Common myeloid progenitor, CD34-positive (primary cell): ENCODE measurements around the gene CXCL9.

ENCODE experiments used
- CTCF ChIA-PET: fragments of 350-600 bp; sonication (Branson Sonifier 250); formaldehyde crosslinking; loops from one replicate; lab custom pipeline; 2021; ENCODE audit warnings: antibody characterized with exemption; lab: Charles Lee
- POLR2A ChIA-PET: fragments of 350-600 bp; sonication (Branson Sonifier 250); formaldehyde crosslinking; loops from one replicate; lab custom pipeline; 2021; ENCODE audit warnings: antibody characterized with exemption; lab: Charles Lee
- DNase-seq, 3 donors: peaks; one replicate each; pipeline versions ENCODE4 v3.0.0 to v3.0.0-alpha.2; 2013
- H3K27ac ChIP-seq, 2 experiments: 1 replicate in 1 of 2; 2 replicates in 1 of 2; pipeline ENCODE4 v1.7.0; 2013; ENCODE audit warnings: inconsistent platforms in 2 of 2, low read length in 2 of 2, mild to moderate bottlenecking in 2 of 2, low read depth in 1 of 2, moderate library complexity in 1 of 2; ENCODE audit not compliant: severe bottlenecking in 2 of 2, insufficient read depth in 1 of 2, poor library complexity in 1 of 2
- H3K27me3 ChIP-seq, 5 experiments: replicated peaks in 2 of 5; 1 replicate in 3 of 5; 2 replicates in 2 of 5; pipeline versions ENCODE4 v1.6.1 to v1.7.0; 2013; ENCODE audit warnings: low read length in 4 of 5, mild to moderate bottlenecking in 2 of 5, moderate library complexity in 2 of 5, inconsistent platforms in 1 of 5; ENCODE audit not compliant: insufficient read depth in 5 of 5, control insufficient read depth in 4 of 5
- H3K36me3 ChIP-seq, 4 experiments: 1 replicate in 2 of 4; 2 replicates in 2 of 4; pipeline versions ENCODE4 v1.6.1 to v1.7.0; 2013; ENCODE audit warnings: low read length in 3 of 4, control low read depth in 1 of 4, mild to moderate bottlenecking in 1 of 4; ENCODE audit not compliant: control insufficient read depth in 4 of 4, insufficient read depth in 4 of 4
- H3K4me1 ChIP-seq, 4 experiments: 1 replicate in 3 of 4; 2 replicates in 1 of 4; pipeline versions ENCODE4 v1.6.1 to v1.7.1; 2013; ENCODE audit warnings: low read length in 3 of 4, mild to moderate bottlenecking in 3 of 4, control low read depth in 1 of 4, inconsistent platforms in 1 of 4, moderate library complexity in 1 of 4; ENCODE audit not compliant: control insufficient read depth in 4 of 4, insufficient read depth in 4 of 4; ENCODE audit errors: control extremely low read depth in 1 of 4
- H3K4me3 ChIP-seq, 7 experiments: 1 replicate in 4 of 7; 2 replicates in 3 of 7; pipeline versions ENCODE4 v1.5.1 to v1.7.0; 2013; ENCODE audit warnings: mild to moderate bottlenecking in 7 of 7, low read length in 6 of 7, moderate library complexity in 6 of 7, inconsistent platforms in 2 of 7, low read depth in 2 of 7, control low read depth in 1 of 7; ENCODE audit not compliant: insufficient read depth in 4 of 7, control insufficient read depth in 1 of 7; ENCODE audit errors: extremely low read depth in 1 of 7
- H3K9me3 ChIP-seq, 5 experiments: 1 replicate in 4 of 5; 2 replicates in 1 of 5; pipeline versions ENCODE4 v1.6.1 to v1.7.1; 2013; ENCODE audit warnings: low read length in 4 of 5, mild to moderate bottlenecking in 2 of 5, inconsistent platforms in 1 of 5, low read depth in 1 of 5, moderate library complexity in 1 of 5; ENCODE audit not compliant: control insufficient read depth in 4 of 5, insufficient read depth in 2 of 5; ENCODE audit errors: control extremely low read depth in 1 of 5
- WGBS: methylation state at CpG from one replicate; pipeline ENCODE4 v1.1.5; 2013; ENCODE audit not compliant: insufficient coverage; 5-methylcytosine and 5-hydroxymethylcytosine counted together

CXCL9 gene

GRCh38 chr4:76012388-76012801 lies 5.1 kb upstream of the CXCL9 start:
- DNase-seq = no peak
- Histone ChIP-seq H3K9me3 (no peaks in the 10 kb centered on the region), H3K27me3 (no peaks in the 10 kb centered on the region), H3K27ac (no peak overlapping the region), H3K4me3 (no peak overlapping the region), H3K36me3 (no peaks in the 10 kb centered on the region), H3K4me1 (peaks cover 0 to 12% (median 2%) of the 10 kb centered on the region in 4 experiments)
- WGBS = no CpG with 5 or more reads among the region's 1 CpG
- CTCF ChIA-PET = no interaction called here
- POLR2A ChIA-PET = no interaction called here

GRCh38 chr4:76011700-76012387 lies 4.5 kb upstream of the CXCL9 start:
- H3K4me1 ChIP-seq = peaks cover 0 to 12% (median 2%) of the 10 kb centered on the region in 4 experiments
- no peaks in the 10 kb centered on the region for H3K36me3 ChIP-seq
- WGBS = 75% methylated on average over 12 of the region's 13 CpGs
- POLR2A ChIA-PET = no interaction called here
- DNase-seq = peak in 2 of 3 donors; percentile 22 to 51
- H3K27ac ChIP-seq = no peak overlapping the region
- no peaks in the 10 kb centered on the region for H3K9me3 ChIP-seq
- H3K27me3 ChIP-seq = no peaks in the 10 kb centered on the region
- H3K4me3 ChIP-seq = no peak overlapping the region
- CTCF ChIA-PET = no interaction called here

GRCh38 chr4:76011018-76011670 lies 3.8 kb upstream of the CXCL9 start:
- Histone ChIP-seq H3K36me3 (no peaks in the 10 kb centered on the region), H3K9me3 (no peaks in the 10 kb centered on the region), H3K27ac (no peak overlapping the region), H3K27me3 (no peaks in the 10 kb centered on the region), H3K4me1 (peaks cover 0 to 12% (median 2%) of the 10 kb centered on the region in 4 experiments), H3K4me3 (no peak overlapping the region)
- WGBS = 99% methylated on average over 31 of the region's 31 CpGs
- no peak for DNase-seq
- ChIA-PET POLR2A (interaction anchor here (0.5 kb wide), 1 partner anchor 102 kb away, joined by 4 read pairs; no protein-coding TSS in a partner anchor), CTCF (no interaction called here)

GRCh38 chr4:76010576-76010975 lies 3.3 kb upstream of the CXCL9 start:
- H3K36me3 ChIP-seq = no peaks in the 10 kb centered on the region
- ChIA-PET CTCF (interaction anchor here (0.9 to 1.1 kb wide), 3 partner anchors 14 to 20 kb away, joined by 3 to 4 read pairs (median 3); partner anchors contain the start of gene SDAD1), POLR2A (interaction anchor here (0.6 kb wide), 1 partner anchor 9 kb away, joined by 3 read pairs; no protein-coding TSS in a partner anchor)
- no peak for DNase-seq
- over 99% methylated on average over 13 of the region's 13 CpGs for WGBS
- no peak overlapping the region for H3K4me3 ChIP-seq
- H3K9me3 ChIP-seq = no peaks in the 10 kb centered on the region
- H3K27ac ChIP-seq = no peak overlapping the region
- H3K4me1 ChIP-seq = peaks cover 0 to 11% (median 2%) of the 10 kb centered on the region in 4 experiments
- no peaks in the 10 kb centered on the region for H3K27me3 ChIP-seq

GRCh38 chr4:76009311-76009710 lies 2.0 kb upstream of the CXCL9 start:
- Histone ChIP-seq H3K4me1 (peaks cover 0 to 4% (median 2%) of the 10 kb centered on the region in 4 experiments), H3K36me3 (no peaks in the 10 kb centered on the region), H3K4me3 (no peak overlapping the region), H3K27ac (no peak overlapping the region), H3K27me3 (no peaks in the 10 kb centered on the region), H3K9me3 (no peaks in the 10 kb centered on the region)
- WGBS = no CpG with 5 or more reads among the region's 5 CpGs
- CTCF ChIA-PET = interaction anchor here (1.1 to 1.7 kb wide), 2 partner anchors 10 to 13 kb away, joined by 4 read pairs; no protein-coding TSS in a partner anchor
- POLR2A ChIA-PET = no interaction called here
- no peak for DNase-seq

GRCh38 chr4:76003620-76004019 lies 3.7 kb downstream of the CXCL9 start:
- no peaks in the 10 kb centered on the region for H3K9me3 ChIP-seq
- 80% methylated on average over 2 of the region's 3 CpGs for WGBS
- no peak for DNase-seq
- no peak overlapping the region for H3K4me3 ChIP-seq
- no peaks in the 10 kb centered on the region for H3K36me3 ChIP-seq
- H3K27me3 ChIP-seq = no peaks in the 10 kb centered on the region
- POLR2A ChIA-PET = no interaction called here
- no peak overlapping the region for H3K27ac ChIP-seq
- peaks cover 0 to 12% (median 0%) of the 10 kb centered on the region in 4 experiments for H3K4me1 ChIP-seq
- CTCF ChIA-PET = no interaction called here

GRCh38 chr4:76003035-76003434 lies 4.3 kb downstream of the CXCL9 start:
- CTCF ChIA-PET = no interaction called here
- WGBS = no CpG with 5 or more reads among the region's 2 CpGs
- no peak overlapping the region for H3K4me3 ChIP-seq
- H3K27me3 ChIP-seq = no peaks in the 10 kb centered on the region
- H3K9me3 ChIP-seq = no peaks in the 10 kb centered on the region
- no peak overlapping the region for H3K27ac ChIP-seq
- POLR2A ChIA-PET = no interaction called here
- H3K36me3 ChIP-seq = no peaks in the 10 kb centered on the region
- peak in 1 of 3 donors; percentile 18 for DNase-seq
- peaks cover 0 to 12% (median 0%) of the 10 kb centered on the region in 4 experiments for H3K4me1 ChIP-seq
